SW480 (cell line): Measurements from ENCODE around the gene PRRT4.

Source experiments
- DNase-seq: peaks from one replicate; pipeline ENCODE4 v3.0.0-alpha.2; 2016; ENCODE audit warnings: low spot score

PRRT4 gene

DNA sequence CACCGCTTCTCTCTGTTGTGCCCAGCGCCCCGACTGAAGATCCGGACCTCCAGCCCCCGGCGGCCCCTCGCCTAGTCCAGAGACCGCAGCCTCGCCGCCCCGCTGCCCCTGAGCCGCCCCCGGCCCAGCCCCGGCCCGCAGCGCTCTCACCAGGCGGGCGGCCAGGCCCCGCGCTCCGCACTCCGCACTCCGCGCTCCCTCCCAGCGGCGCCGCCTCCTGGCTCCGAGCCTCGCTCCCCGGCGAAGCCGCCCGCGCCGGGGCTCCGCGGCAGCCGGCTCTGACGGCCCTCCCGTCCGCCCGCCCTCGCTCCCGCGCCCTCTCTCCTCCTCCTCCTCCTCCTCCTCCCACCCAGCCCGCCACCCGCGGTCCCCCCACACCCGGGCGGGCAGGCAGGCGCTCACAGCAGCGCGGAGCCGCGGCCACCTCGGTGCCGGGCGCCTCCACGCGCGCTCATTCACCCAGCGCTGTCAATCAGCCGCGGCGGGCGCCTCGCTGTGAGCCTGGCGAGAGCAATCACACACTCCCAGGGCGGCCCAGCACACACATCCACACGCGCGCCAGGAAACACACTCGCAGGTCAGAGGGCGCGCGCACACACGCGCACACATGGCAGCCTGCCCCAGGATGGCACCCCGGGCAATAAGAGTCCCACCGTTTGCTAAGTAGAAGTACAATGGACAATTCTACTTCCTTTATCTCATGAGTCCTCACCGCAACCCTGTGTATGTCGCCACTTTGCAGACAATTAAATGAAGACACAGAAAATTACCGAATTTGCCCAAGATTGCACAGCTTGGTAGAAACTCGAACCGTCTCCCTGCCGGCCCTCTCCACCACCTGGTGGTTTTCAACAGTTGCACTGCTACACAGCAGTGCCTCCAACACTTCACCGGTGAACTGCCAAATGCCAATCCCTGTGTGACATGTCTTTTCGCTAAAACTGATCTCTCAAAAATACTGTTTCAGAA is at the start of gene PRRT4:
TSS of gene PRRT4 (minus strand) at position 280 of the 969 bp plus-strand sequence.
- DNase-seq: peak; percentile 52

DNA sequence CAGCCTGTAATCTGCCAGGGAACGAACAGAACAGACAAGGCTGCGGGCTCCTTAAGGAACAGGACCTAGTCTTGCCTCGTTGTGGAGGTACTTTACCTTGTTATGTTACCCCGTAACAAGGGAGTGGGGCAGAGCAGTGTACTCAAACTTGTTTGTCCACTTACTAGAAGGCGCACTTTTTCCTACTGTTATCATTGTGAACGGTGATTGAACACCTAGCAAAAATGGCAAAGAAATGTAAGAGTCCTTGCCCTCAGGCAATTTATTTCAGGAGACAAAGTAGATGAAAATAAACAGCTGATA is 48.9 kb upstream of the PRRT4 start:
- DNase-seq: no peak

DNA sequence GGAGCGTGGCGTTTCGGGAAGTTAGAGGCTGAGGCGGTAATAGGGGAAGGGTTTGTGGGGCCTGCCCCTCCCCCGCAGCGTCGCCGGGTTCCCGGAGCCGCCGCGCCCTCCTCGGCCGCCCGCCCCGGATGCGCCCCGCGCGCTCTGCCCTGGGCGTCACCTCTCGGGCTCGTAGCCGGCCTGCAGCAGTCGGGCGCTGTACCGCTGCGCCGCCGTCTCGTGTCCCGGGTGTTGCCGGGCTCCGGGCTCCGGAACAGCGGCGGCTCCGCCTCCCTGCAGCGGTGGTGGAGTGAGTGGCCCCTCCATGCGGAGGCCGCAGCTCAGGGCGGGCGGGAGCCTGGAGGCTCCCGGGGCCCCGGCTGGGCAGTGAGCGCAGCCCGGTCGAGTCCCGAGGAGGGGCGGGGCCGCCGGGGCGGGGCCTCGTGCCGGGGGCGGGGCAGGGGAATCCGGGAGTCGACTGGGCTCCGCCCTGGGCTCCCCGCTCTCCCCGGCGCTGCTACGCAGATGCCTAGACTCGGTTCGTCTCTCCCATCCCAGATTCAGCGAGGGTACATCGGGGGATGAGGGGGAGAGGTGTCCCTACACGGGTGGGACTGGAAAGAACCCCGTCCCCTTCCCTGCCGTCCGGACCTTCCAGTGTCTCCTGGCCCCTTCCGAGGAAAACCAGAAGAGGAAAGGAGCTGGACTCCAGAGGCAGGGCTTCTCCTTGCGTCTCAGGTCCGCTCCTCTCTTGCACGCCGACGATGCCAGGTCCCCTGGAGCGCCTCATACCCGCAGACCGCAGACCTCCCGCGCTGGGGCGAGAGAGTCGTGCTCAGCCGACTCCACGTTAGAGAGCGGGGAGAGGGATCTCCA is 48.3 kb upstream of the PRRT4 start, which contains the start of gene IMPDH1:
TSS of gene IMPDH1 (minus strand) at position 387 of the 855 bp plus-strand sequence. CDS start at position 306, 81 bp downstream.
- peak; percentile 75 for DNase-seq

DNA sequence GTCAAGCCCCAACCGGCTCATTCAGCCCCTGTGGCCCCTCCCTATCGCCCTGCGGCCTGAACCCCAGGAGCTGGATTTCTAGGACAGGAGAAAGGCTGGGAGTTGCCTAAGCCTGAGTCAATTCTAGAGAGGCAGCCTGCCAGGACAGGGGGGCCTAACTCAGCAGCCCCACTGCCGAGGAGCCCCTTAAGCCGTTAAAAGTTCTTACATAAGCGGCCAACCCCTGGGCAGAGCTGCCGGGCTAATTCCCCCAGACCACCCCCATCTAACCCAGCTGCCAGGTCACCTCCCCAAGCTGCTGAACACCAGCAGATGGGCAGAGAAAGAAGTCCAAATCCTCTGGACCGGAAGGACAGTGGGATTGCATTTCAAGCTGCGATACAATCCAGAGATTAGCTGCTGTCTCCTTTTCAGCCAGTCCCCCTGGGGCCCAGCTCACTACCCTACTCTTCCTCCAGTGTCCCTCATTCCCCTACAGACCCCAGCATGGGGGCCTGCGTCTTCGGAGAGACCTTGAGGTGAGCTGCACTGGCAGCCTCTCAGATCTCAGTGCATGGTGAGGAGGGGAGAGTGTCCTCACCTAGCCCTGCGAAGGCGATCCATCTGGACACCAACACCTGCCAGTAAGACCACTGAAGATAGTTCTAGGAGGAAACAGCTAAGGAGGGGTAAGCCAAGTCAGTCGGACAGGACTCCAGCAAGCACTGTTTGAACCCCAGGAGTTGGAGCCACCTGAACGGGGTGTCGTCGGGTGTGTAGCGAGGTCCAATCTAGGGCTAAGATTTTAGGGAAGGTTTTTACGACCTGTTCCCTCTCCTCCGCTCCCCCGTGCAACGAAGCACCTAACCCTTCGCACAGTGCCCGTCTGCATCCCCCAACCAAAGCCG is 47.5 kb upstream of the PRRT4 start:
- DNase-seq: no peak

DNA sequence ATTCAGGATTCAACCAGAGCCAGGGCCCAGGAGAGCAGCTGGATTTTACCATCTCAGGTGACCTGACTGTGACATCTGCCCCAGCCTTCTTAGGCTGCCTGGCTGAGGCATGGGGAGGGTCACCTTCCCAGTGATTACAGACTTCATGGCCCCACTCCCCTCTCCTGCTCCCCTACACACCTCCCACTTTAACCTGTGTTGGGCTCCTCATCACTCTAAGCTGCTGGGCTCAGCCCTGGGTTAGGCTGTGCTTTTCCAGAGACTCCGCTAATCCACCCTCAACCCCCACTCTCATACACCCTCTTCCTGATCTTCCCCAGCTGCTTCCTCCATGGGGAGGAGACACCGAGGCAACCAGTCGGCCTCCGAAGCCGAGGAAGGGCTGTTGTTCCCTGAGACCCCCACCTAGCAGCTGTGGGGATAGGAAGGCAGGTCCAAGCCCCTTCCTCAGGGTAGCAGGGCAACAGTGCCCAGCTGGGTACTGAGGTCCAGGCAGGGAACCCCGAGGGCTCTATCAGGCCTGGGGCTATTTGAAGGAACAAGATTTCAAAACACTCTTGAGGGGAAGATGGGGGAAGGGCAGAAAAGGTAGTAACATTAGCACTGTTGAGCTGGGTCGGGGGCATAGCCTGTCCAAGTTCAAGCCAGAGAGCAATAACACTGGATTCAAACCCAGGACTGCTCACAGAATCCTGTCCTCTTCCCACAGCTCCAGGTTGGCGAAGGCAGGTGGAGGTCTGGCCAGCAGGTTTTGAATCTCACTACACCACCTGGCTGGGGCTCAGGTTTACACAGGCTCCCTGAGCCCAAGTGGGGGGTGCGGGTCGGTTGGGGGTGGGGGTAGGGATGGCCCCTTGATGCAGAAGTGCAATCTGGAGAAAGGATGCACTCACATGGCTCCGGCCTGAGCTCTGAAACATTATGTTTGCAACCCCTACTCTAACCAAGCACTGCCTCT is 46.5 kb upstream of the PRRT4 start:
- DNase-seq: no peak

DNA sequence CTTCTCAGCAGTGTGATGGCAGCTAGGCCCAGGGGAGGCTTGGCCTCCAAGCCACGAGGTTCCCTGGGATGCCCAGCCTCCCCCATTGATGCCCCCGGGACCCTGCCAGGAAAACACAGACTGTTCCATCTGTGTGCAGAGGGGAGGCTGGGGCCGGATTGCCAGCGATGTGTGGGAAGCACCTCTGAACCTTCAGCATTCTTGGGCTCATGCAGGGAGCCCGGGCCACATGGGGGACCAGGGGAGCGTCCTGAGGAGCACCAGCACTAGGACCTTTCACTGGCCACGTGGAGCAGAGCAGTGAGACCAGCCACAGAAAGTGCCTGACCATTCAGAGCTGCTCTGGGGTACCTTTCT is 45.7 kb upstream of the PRRT4 start:
- DNase-seq: no peak

DNA sequence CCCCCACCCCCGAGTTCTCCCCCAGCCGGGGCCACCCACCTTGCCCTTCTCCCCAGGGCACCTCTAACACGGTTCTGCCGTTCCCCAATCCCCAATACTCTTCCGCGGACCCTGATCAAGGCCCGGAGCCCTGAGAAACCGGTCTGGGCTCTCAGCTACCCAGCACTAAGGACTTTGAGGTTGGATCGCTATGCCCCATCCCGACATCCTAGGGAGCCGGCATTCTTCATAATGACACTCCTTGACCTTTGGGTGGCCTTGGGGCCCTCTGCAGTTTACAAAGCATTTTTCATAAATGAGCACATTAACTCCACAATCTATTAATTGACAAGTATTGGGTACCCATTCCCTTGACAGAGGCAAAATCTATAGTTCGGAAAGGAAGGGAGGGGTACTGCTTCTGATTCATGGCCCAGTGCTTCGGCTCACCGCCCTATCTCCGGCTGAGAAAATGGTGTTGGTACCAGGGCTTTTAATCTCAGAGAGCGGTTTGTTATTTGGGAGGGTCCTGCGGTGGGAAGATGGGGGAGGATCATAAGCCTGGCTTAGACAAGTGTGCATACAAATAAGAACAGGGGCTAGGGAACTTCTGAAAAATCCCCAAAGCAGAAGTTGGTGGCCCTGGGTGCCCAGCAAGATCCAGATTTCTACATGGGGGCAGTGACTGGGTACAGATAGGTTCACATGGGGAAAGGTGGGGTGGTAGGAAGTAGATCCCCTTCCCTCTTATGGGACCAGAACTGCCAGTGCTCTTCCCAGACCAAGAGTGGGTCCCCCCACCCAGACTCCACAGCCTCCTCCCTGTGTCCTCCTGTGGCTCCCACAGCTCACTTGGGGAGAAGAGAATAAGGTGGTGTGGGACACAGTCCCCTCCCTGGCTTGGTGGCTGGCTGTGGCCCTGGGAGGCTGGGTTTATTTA is 45.1 kb upstream of the PRRT4 start:
- no peak for DNase-seq

DNA sequence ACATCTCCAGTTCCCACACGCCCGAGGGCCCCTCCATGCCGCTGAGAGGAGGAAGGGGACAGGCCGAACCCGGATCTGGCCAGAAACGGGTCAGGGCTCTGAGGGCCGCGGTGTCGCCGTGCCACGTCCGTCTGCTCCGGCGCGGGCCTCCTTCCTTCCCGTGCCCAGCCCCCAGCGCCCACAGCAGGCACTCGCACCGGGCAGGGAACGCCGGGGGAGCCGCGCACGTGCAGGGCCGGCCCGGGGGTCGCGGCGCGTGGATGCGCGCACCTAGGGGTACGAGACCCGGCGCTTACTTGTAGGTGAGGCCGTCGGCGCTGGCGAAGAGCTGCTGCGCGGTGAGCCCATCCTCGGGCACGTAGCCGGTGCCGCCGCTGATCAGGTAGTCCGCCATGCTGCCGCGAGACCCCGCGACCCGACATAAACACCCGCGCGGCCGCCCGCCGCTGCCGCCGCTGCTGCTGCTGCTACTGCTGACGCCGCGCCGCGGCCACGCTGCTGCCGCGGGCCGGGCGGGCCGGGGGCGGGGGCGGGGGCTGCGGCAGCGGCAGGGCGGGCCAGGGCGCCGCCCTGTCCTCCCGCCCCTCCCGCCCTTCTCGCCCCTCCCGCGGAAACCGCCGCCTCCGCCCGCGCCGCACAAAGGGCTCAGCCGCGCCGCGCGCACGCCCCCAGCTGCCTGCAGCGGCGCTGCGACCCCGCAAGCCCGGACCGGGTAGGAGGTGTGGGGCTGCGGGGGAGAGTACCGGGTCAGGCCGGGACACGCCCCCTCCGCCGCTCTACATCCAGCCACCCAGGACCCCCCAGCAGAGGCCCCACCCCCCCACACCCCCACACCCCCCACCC is 44.2 kb upstream of the PRRT4 start:
- DNase-seq: no peak

DNA sequence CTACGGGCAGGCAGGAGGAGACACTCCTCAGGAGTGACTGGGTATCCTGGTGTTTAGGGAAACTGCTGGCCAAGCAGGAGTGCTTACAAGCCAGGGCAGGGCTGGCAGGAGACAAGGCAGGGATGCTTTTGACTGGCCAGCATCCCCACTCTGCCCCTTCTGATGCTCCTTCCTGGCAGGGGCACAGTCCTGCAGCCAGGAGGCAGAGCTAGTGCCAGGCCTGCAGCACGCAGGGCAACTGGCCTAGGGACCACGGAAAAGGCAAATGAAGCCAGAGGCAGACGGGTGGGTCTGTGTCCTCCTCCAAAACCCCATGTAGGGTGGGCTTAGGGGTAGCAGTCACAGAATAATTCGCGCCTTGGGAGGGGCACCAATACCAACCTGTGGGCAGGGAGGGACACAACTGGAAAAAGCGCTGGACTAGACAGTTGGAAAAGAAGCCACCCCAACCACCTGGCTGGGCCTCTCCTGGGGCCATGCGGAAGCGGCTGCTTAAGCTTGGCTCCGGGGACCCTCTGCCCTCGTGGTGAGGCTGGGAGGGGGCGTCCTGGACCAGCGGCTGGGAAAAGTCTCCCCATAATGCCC is 43.5 kb upstream of the PRRT4 start:
- no peak for DNase-seq

DNA sequence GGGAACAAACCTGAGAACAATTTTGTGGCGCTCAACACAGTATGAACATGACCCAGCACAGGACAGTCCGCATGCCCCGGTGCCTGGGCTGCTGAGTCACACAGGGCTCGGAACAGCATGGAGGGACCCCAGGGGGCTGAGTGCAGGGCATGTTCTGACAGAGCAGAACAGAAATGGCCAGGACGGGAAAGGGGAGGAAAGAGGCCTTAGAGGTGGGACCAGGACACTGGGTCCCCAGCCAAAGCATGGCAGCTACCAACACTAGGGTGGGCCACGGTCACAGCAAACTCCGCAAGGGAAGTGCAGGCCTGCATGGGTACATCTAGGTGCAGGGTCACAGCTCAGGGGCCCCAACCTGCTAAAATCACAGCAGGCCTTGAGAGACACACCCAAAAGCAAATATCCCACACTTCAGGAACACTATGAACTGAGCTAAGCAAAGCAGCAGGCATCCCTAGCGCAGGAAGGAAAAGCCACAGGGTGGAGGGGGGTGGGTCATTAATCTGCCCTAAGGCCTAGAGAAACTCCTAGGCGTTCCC is 42.7 kb upstream of the PRRT4 start:
- DNase-seq: no peak

DNA sequence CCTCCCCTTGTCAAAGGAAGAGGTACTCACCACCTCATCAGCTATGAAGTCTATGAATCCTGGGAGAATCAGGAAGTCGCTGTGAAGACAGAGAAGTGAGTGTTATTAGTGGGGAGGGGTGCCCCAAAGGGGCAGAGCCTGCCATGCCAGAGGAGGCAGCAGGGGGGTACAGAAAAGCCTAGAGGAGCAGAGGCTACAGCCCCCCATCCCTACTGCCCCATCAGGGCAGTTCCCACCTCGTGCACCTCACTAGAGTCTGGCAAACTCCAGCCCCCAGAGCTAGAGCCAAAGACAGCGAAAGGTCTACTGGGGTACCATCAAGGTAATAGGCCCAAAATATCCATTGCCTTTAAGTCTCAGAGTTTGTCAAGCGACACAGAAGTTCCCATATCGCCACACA is 42.2 kb upstream of the PRRT4 start:
- DNase-seq: no peak

DNA sequence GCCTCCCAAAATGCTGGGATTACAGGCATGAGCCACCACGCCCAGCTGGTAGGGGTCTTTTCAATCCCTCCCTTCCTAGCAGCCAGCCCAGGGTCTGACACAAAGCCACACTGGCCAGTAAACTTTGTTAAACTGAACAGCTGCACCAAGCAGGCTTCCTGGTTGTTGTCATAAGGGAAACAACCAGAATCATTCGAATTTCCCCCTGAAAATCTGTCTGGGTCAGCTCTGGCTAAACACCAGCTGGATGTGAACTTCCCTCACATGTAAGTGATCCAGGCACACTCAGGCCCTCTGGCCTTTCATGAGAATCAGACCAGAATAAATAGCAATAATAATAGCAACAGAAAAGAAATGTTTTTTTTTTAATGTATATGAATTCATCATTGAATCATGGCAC is 40.9 kb upstream of the PRRT4 start:
- no peak for DNase-seq

DNA sequence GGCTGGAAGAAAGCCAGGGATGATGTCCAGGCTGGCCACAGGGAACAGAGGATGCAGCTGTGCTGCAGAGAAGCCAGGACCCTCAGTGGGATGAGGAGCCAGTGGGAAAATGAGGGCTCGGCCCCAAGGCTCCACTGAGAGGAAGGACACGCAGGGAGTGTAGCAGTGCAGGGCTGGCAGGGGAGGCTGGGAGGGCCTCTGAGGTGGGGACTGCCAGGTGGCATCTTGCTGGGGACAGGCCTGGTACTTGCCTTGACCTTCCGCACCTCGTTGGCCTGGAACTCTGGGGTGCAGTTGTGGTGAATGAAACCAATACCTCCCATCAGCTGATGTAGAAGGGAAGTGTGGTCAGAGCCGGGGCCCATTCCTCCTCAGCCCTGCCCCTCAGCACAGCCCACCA is 39.1 kb upstream of the PRRT4 start:
- no peak for DNase-seq

DNA sequence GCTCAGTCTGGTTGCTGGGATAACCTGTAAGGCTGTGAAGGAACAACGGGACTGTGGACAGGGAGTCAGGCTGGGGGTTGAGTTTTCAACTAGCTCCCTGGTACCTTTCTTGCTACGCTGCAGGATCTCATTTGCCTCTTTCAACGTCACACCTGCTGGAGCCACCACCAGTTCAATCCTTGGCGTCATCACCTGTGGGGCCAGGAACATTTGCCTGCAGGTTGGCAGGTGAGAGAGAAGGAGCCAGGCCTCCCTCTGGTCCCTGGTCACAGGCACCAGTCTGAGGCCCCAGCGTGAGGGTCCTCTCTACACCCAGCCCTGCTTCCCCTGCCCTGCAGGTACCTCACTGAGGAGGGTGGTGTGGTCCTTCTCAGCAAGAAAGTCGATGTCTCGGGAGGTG is 38.5 kb upstream of the PRRT4 start:
- DNase-seq: no peak

DNA sequence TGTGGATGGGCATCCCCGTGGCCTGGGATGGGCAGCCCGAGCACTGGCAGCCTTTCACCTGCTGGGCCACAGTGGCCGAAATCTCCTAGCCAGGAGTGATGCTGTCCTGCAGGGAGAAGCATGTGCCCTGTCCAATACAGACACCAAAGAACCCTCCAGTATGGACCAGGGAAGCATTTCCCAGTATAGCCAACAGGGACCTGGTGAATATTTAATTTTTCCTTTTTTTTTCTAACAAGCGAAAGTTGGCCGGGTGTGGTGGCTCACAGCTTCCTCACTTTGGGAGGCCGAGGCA is 37.3 kb upstream of the PRRT4 start:
- no peak for DNase-seq

DNA sequence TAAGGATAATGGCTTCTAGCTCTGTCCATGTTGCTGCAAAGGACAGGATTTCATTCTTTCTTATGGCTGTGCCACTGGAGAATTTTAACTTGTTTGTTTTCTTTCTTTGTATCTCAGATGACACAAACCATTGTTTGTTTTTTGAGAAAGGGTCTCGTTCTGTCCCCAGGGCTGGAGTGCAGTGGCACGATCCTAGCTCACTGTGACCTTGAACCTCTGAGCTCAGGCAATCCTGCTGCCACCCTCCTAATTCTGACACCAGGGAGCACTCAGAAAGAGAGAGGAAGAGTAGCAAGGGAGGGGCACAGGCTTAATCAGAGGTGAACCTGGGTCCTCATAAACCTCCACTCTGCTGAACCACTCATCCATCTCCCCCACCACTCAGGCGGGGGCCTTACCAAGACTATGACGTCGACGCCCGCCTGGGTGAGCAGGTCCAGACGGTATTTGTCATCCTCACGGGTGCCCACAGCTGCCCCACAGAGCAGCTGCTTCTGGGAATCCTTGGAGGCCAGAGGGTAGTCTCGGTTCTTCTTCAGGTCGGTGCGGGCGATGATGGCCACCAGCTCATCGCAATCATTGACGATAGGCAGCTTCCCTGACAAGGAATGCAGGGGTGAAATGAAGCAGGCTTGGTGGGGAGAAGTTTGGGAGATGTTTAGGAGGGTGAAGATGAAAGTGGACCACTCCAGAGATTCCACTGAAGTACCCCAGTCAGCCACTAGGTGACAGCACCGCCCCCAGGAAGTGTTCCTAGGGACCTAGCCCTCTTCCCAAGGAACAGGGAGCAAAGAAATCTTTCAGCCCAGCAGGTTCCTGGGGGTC is 36.7 kb upstream of the PRRT4 start:
- peak; percentile 41 for DNase-seq

DNA sequence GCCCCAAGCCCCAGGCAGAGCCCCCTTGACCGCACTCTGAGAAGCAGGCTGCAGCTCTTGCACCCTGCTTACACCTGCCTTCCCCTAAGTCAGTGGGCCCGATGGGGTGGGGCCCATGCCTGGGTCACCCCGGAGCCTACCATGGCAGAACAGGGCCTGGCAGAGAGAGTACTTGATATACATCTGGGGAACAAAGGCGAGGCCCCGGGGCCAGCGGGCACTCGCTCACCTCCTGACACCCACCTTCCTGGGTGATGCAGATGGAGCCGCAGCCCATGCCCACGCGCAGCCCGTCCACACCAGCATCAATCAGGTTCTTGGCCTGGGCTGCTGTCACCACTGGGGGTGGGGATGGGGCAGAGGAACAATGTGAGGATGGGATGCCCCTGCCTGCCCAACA is 34.9 kb upstream of the PRRT4 start:
- DNase-seq: no peak

DNA sequence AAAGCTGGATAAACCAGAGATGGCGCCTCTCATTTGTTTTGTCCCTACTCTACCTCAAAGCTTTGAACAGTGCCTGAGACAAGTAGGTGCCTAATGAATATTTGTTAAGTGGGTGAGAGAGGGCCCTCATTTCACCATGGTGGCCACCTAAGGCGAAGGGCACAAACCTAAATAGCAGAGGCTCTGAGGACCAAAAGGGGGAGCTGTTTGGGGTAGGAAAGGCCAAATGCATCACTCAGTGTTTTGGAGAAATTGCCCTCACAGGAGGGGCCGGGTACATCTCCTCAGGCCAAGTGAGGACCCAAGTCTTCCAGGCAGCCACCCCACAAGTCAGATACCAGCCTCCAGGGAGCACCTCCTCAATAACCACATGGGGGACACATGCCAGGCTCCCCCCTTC is 34.3 kb upstream of the PRRT4 start:
- no peak for DNase-seq
